MCF 10A (cell line): ENCODE data around the gene NUDCD3. TPM values are rescaled to one million over a fixed set of nuclear protein-coding genes. Genes with fewer than 3 reads are reported as not detected.

Experiments used
- BruUV-seq: library from RNA; stranded (reverse); fragments of 400-500 nt; replicated peaks from 2 replicates; lab custom pipeline; 2021; lab: Mats Ljungman, UMichigan
- CTCF ChIA-PET: fragments of 300-600 bp; sonication (Branson Sonifier 250); formaldehyde crosslinking; extraction: SDS; loops from one replicate; lab custom pipeline; 2021; ENCODE audit warnings: antibody characterized with exemption, inconsistent platforms; lab: Yijun Ruan, JAX
- POLR2A ChIA-PET: fragments of 300-600, 350-650 bp; sonication (Branson Sonifier 250); formaldehyde crosslinking; extraction: SDS; loops from one replicate; lab custom pipeline; 2020; ENCODE audit warnings: antibody characterized with exemption, inconsistent platforms; lab: Yijun Ruan, JAX
- DNase-seq: peaks from one replicate; pipeline ENCODE4 v3.0.0-alpha.2; 2018; ENCODE audit not compliant: unreplicated experiment
- H3K27ac Mint-ChIP-seq: one replicate; pipeline ENCODE4 v1.8.0; 2022; ENCODE audit warnings: mild to moderate bottlenecking, low read depth, mixed read lengths; ENCODE audit not compliant: unreplicated experiment
- H3K27me3 Mint-ChIP-seq: one replicate; pipeline ENCODE4 v1.8.0; 2022; ENCODE audit warnings: mixed read lengths; ENCODE audit not compliant: insufficient read depth, unreplicated experiment
- H3K36me3 Mint-ChIP-seq: one replicate; pipeline ENCODE4 v1.8.0; 2022; ENCODE audit warnings: mild to moderate bottlenecking, moderate library complexity, mixed read lengths; ENCODE audit not compliant: insufficient read depth, unreplicated experiment
- H3K4me1 Mint-ChIP-seq: one replicate; pipeline ENCODE4 v1.8.0; 2022; ENCODE audit warnings: mixed read lengths; ENCODE audit not compliant: insufficient read depth, unreplicated experiment
- H3K4me3 Mint-ChIP-seq: one replicate; pipeline ENCODE4 v1.8.0; 2022; ENCODE audit warnings: mild to moderate bottlenecking, moderate library complexity, mixed read lengths; ENCODE audit not compliant: unreplicated experiment
- H3K9me3 Mint-ChIP-seq: one replicate; pipeline ENCODE4 v1.8.0; 2022; ENCODE audit warnings: mixed read lengths; ENCODE audit not compliant: unreplicated experiment
- intact Hi-C: fragments of 100-400 bp; cut with micrococcal nuclease; formaldehyde crosslinking; loops from 2 replicates; pipeline ENCODE4 v1.14.1; 2022
- total RNA-seq: library from RNA; stranded (reverse); gene quantifications from 2 replicates; pipeline ENCODE4 v1.2.3, GENCODE V29; 2022
- TF ChIP-seq, protein P1 (sequence below): fragments of 200-600 bp; IDR thresholded peaks from one replicate; pipeline ENCODE4 v1.8.0; 2022; ENCODE audit warnings: antibody characterized with exemption, mild to moderate bottlenecking; ENCODE audit not compliant: unreplicated experiment

The NUDCD3 gene
- total RNA-seq, 1 experiment from 2014 or later: 85.5 TPM

DNA sequence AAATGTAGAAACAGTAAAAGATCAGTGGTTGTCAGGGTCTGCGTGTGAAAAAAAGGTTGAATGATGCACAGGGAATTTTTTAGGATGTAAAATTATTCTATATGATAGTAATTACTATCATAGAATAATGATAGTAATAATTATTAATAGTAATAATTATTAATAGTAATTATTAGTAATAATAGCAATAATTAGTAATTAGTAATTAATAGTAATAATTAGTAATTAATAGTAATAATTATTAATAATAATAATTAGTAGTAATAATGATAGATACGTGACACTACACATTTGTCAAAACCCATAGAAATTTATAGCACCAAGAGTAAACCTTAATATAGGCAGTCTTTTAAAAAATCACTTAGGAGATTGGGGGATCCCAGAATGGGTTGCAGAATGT lies 4.5 kb upstream of the NUDCD3 start:
- Mint-ChIP-seq H3K27me3 (no peaks in the 10 kb centered on the region), H3K4me3 (no peak overlapping the region), H3K36me3 (no peaks in the 10 kb centered on the region), H3K27ac (no peak overlapping the region), H3K9me3 (no peaks in the 10 kb centered on the region), H3K4me1 (peaks cover 7% of the 10 kb centered on the region)
- intact Hi-C loops: loop anchor here (10.0 kb wide), 1 partner anchor 50 kb away; the partner anchor contains the start of gene NPC1L1
- ChIA-PET CTCF (interaction anchor here (0.6 kb wide), 1 partner anchor 46 kb away, joined by 3 read pairs; no protein-coding TSS in a partner anchor), POLR2A (no interaction called here)
- no TSS peak for BruUV-seq
- TF ChIP-seq, protein P1, sequence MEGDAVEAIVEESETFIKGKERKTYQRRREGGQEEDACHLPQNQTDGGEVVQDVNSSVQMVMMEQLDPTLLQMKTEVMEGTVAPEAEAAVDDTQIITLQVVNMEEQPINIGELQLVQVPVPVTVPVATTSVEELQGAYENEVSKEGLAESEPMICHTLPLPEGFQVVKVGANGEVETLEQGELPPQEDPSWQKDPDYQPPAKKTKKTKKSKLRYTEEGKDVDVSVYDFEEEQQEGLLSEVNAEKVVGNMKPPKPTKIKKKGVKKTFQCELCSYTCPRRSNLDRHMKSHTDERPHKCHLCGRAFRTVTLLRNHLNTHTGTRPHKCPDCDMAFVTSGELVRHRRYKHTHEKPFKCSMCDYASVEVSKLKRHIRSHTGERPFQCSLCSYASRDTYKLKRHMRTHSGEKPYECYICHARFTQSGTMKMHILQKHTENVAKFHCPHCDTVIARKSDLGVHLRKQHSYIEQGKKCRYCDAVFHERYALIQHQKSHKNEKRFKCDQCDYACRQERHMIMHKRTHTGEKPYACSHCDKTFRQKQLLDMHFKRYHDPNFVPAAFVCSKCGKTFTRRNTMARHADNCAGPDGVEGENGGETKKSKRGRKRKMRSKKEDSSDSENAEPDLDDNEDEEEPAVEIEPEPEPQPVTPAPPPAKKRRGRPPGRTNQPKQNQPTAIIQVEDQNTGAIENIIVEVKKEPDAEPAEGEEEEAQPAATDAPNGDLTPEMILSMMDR: no peak
- no peak for DNase-seq

DNA sequence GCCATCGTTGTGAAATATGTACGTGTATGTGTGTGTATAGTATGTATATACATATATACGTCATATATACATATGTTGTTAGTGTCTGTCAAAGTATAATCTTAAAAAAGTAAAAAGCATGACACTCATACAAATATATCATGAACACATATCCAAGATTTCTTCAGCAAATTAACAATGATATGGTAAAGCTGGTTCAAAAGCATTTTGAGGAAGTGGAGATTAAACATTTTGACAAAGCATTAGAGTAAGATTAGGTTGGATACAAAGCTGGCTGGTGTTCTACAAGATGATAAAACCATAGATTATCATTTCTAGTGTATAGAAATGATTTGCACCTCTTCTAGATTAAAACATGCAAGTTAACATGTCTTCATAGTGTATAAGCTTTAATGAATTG lies 771 bp upstream of the NUDCD3 start:
- Mint-ChIP-seq H3K27me3 (no peaks in the 10 kb centered on the region), H3K36me3 (peaks cover 1% of the 10 kb centered on the region), H3K27ac (peak overlapping the region; percentile 88), H3K4me3 (peak overlapping the region; percentile 80), H3K9me3 (no peaks in the 10 kb centered on the region), H3K4me1 (peaks cover 32% of the 10 kb centered on the region)
- ChIA-PET CTCF (interaction anchor here (0.6 to 4.7 kb wide), 7 partner anchors 10 to 419 kb away, joined by 3 to 43 read pairs (median 4); no protein-coding TSS in a partner anchor), POLR2A (interaction anchor here (0.7 to 4.7 kb wide), 29 partner anchors 8 to 510 kb away, joined by 3 to 69 read pairs (median 5); partner anchors contain the start of genes DBNL, DDX56, H2AZ2 and NPC1L1)
- intact Hi-C loops: loop anchor here (10.0 kb wide), 1 partner anchor 54 kb away; the partner anchor contains the start of gene NPC1L1
- no peak for DNase-seq
- TSS peak; percentile 93 for BruUV-seq
- TF ChIP-seq, protein P1: no peak

DNA sequence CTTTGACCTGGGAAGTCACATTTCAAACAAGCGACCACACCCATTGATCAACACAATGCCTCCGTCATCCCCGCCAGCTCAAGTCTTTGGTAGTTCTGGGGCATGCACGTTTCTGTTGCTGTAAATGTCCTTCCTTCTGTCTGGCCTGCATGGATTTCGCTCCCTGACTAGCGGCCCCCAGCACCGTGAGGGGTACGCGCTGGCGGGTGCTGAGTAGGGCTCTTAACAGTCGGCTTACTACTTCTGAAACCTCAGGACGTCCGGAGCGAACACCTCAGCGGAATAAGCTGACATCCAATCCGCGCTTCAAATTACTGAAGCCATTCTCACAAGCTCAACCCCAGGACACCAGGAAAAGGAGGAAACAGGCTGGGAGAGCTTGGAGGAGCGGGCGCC lies 505 bp downstream of the NUDCD3 start:
- Mint-ChIP-seq H3K27me3 (no peaks in the 10 kb centered on the region), H3K27ac (peak overlapping the region; percentile 88), H3K36me3 (peaks cover 9% of the 10 kb centered on the region), H3K4me1 (peaks cover 40% of the 10 kb centered on the region), H3K9me3 (no peaks in the 10 kb centered on the region), H3K4me3 (peak overlapping the region; percentile 80)
- TF ChIP-seq, protein P1: no peak
- BruUV-seq: TSS peak; percentile 72
- ChIA-PET CTCF (interaction anchor here (0.6 to 4.7 kb wide), 14 partner anchors 9 to 533 kb away, joined by 3 to 43 read pairs (median 4); partner anchors contain the start of gene DDX56), POLR2A (interaction anchor here (0.6 to 4.7 kb wide), 38 partner anchors 9 to 1591 kb away, joined by 3 to 69 read pairs (median 5); partner anchors contain the start of genes DBNL, DDX56, H2AZ2 and NPC1L1)
- intact Hi-C loops: loop anchor here (1.0 to 10.0 kb wide), 2 partner anchors 55 to 75 kb away; partner anchors contain the start of gene NPC1L1
- peak; percentile 30 for DNase-seq

DNA sequence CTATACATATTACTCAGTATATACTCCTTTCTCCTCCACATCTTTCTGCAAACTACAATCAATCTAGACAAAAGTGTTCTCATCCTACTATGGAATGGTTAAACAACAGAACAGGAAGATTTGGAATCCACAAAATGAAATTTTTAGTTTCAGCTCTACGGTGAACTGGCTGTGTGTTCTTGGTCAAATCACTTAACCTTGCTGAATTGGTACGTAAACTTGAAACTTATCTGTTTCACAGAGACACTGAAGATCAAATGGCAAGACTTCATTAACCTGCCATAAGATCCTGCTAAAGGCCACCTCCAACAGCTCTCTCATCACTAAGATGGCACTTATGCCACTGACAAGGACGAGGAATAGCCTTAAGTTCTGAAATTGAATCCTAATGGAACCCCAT lies 1.5 kb downstream of the NUDCD3 start:
- Mint-ChIP-seq H3K9me3 (no peaks in the 10 kb centered on the region), H3K27ac (peak overlapping the region; percentile 88), H3K27me3 (no peaks in the 10 kb centered on the region), H3K36me3 (peaks cover 19% of the 10 kb centered on the region), H3K4me1 (peaks cover 49% of the 10 kb centered on the region), H3K4me3 (peak overlapping the region; percentile 80)
- no peak for DNase-seq
- TF ChIP-seq, protein P1: no peak
- no TSS peak for BruUV-seq
- intact Hi-C loops: no loop called here
- POLR2A ChIA-PET: interaction anchor here (0.7 to 4.7 kb wide), 11 partner anchors 10 to 393 kb away, joined by 3 to 69 read pairs (median 8); partner anchors contain the start of genes DDX56, NPC1L1 and TMED4
- CTCF ChIA-PET: interaction anchor here (1.5 to 4.7 kb wide), 2 partner anchors 77 to 469 kb away, joined by 4 to 43 read pairs; no protein-coding TSS in a partner anchor
